Natural killer cell (primary cell): ENCODE data around the gene STXBP6. TPM values are rescaled to one million over a fixed set of nuclear protein-coding genes. Genes with fewer than 3 reads are reported as not detected.

Experiments used
- ATAC-seq, 3 donors: fragments of 150-1000 bp in 2 of 3; fragments of 200-7000 bp in 1 of 3; cut with Tn5 transposase; 1 replicate in 1 of 3; 2 replicates in 2 of 3; pipeline ENCODE4 v1.10.0; 2021; ENCODE audit warnings: mild to moderate bottlenecking in 2 of 3, moderate library complexity in 2 of 3
- DNase-seq, 2 donors: peaks; one replicate each; pipeline versions ENCODE4 v3.0.0 to v3.0.0-alpha.2; 2013 to 2021; ENCODE audit warnings: mixed read lengths in 1 of 2
- H3K27ac ChIP-seq: one replicate; pipeline ENCODE4 v1.5.1; 2013; ENCODE audit warnings: mild to moderate bottlenecking, low read length
- H3K27me3 ChIP-seq: one replicate; pipeline ENCODE4 v1.6.1; 2013; ENCODE audit warnings: low read length; ENCODE audit not compliant: control insufficient read depth, insufficient read depth
- H3K36me3 ChIP-seq: one replicate; pipeline ENCODE4 v1.6.1; 2013; ENCODE audit warnings: low read length; ENCODE audit not compliant: control insufficient read depth, insufficient read depth
- H3K4me1 ChIP-seq: one replicate; pipeline ENCODE4 v1.6.1; 2013; ENCODE audit warnings: low read length; ENCODE audit not compliant: control insufficient read depth, insufficient read depth
- H3K4me3 ChIP-seq: one replicate; pipeline ENCODE4 v1.5.1; 2013; ENCODE audit warnings: low read length
- H3K9me3 ChIP-seq: one replicate; pipeline ENCODE4 v1.6.1; 2013; ENCODE audit warnings: low read length; ENCODE audit not compliant: control insufficient read depth, insufficient read depth
- H3K27ac Mint-ChIP-seq, 2 donors: one replicate each; pipeline ENCODE4 v1.8.0; 2022; ENCODE audit warnings: mild to moderate bottlenecking in 2 of 2, mixed read lengths in 2 of 2, moderate library complexity in 1 of 2
- H3K27me3 Mint-ChIP-seq, 2 donors: one replicate each; pipeline ENCODE4 v1.8.0; 2022; ENCODE audit warnings: low read depth in 2 of 2, mixed read lengths in 2 of 2
- H3K36me3 Mint-ChIP-seq: one replicate; pipeline ENCODE4 v1.8.0; 2022; ENCODE audit warnings: mixed read lengths
- H3K4me1 Mint-ChIP-seq, 2 donors: one replicate each; pipeline ENCODE4 v1.8.0; 2022; ENCODE audit warnings: mixed read lengths in 2 of 2
- H3K4me3 Mint-ChIP-seq: one replicate; pipeline ENCODE4 v1.8.0; 2022; ENCODE audit warnings: mild to moderate bottlenecking, moderate library complexity, mixed read lengths
- H3K9me3 Mint-ChIP-seq, 2 donors: one replicate each; pipeline ENCODE4 v1.8.0; 2022; ENCODE audit warnings: mixed read lengths in 2 of 2
- WGBS: methylation state at CpG from one replicate; pipeline ENCODE4 v1.1.7; 2013; ENCODE audit warnings: missing lambda C conversion rate; ENCODE audit not compliant: insufficient coverage; 5-methylcytosine and 5-hydroxymethylcytosine counted together
- intact Hi-C: fragments of 100-400 bp; cut with micrococcal nuclease; formaldehyde crosslinking; loops from one replicate; pipeline ENCODE4 v1.14.2; 2022
- total RNA-seq, 4 donors: library from RNA; stranded (reverse); fragments of 120-200 nt in 1 of 4; gene quantifications; one replicate each; pipeline versions ENCODE4 v1.2.3 to v1.2.4, GENCODE V29; 2013 to 2022
- TF ChIP-seq, protein P1 (sequence below): fragments of 200-600 bp; IDR thresholded peaks from one replicate; pipeline ENCODE4 v1.8.0; 2022; ENCODE audit warnings: antibody characterized with exemption

STXBP6 gene
- total RNA-seq, 3 donors from 2014 or later (not counting 1 experiment from before 2014, with no cell fraction given) = 0.20 TPM; not detected in 2

DNA sequence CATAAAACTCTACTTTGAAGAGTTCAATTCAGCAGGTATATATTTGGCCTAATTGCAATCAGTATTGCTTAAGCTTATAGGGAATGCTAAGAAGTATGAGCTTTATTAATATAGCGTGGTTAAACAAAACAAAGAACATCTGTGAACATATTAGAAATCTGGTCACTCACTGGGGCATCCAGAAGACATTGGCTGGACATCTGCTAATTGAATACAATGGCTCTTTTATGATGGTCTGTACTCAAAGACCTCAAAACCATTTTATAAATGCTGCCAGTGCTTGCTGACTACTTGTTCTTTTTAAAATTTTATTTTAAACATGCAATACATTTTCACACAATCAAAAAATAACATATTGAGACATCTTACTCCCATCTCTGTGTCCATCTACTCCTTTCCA is 173.0 kb downstream of the STXBP6 start:
- TF ChIP-seq, protein P1, sequence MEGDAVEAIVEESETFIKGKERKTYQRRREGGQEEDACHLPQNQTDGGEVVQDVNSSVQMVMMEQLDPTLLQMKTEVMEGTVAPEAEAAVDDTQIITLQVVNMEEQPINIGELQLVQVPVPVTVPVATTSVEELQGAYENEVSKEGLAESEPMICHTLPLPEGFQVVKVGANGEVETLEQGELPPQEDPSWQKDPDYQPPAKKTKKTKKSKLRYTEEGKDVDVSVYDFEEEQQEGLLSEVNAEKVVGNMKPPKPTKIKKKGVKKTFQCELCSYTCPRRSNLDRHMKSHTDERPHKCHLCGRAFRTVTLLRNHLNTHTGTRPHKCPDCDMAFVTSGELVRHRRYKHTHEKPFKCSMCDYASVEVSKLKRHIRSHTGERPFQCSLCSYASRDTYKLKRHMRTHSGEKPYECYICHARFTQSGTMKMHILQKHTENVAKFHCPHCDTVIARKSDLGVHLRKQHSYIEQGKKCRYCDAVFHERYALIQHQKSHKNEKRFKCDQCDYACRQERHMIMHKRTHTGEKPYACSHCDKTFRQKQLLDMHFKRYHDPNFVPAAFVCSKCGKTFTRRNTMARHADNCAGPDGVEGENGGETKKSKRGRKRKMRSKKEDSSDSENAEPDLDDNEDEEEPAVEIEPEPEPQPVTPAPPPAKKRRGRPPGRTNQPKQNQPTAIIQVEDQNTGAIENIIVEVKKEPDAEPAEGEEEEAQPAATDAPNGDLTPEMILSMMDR = no peak
- Histone ChIP-seq H3K4me3 (no peak overlapping the region), H3K9me3 (no peaks in the 10 kb centered on the region), H3K36me3 (no peaks in the 10 kb centered on the region), H3K4me1 (no peaks in the 10 kb centered on the region), H3K27me3 (no peaks in the 10 kb centered on the region), H3K27ac (no peak overlapping the region)
- H3K27me3 Mint-ChIP-seq = peaks cover 9 to 30% of the 10 kb centered on the region in 2 donors
- H3K27ac Mint-ChIP-seq = no peak overlapping the region
- intact Hi-C loops = no loop called here
- WGBS = 81% methylated on average over 1 of the region's 1 CpG
- ATAC-seq (no peak), DNase-seq (no peak)
- no peaks in the 10 kb centered on the region for H3K36me3 Mint-ChIP-seq
- H3K9me3 Mint-ChIP-seq = no peaks in the 10 kb centered on the region
- no peak overlapping the region for H3K4me3 Mint-ChIP-seq
- no peaks in the 10 kb centered on the region for H3K4me1 Mint-ChIP-seq

DNA sequence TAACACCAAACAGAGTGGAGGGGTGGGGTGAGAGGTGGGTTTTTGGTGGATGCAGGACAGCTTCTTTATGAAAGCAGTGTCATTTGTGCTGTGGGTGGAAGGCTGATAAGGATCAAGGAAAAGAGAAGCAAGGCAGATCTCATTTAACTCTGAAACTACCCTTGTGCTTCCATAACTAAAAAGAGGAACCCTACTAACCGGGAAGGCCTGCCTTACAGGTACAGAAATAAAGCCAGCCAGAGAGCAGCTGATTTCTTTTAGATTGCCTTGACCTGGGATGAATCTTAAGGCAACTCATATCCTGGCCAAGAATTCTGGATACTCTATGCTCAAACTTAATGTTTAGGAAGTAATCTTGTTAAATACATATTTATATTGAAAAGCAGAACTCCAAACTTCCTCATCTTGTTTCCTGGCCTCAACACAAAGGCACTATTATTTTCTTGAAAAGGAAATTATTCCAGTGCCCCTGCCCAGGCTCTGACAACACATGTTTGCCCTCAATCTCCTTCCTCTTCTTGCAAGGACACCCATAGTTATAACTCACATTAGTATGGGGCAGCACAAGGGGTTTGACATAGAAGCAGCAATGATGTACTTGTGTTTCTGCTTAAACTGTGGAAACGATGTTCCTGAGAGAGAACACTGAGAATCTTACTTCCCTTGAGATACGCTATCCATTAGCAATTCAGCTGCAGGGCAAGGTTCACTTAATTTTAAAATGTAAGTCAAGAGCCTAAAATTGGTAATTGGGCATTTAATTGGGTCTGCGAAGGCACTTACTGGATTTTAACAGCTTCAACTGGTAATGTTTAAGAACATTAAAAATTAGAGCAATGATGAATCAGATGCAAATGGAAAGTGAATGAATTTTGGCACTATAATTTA is 173.7 kb downstream of the STXBP6 start:
- ATAC-seq (no peak), DNase-seq (no peak)
- peaks cover 9 to 30% of the 10 kb centered on the region in 2 donors for H3K27me3 Mint-ChIP-seq
- Histone ChIP-seq H3K36me3 (no peaks in the 10 kb centered on the region), H3K27ac (no peak overlapping the region), H3K27me3 (no peaks in the 10 kb centered on the region), H3K9me3 (no peaks in the 10 kb centered on the region), H3K4me1 (no peaks in the 10 kb centered on the region), H3K4me3 (no peak overlapping the region)
- no peaks in the 10 kb centered on the region for H3K9me3 Mint-ChIP-seq
- H3K27ac Mint-ChIP-seq = no peak overlapping the region
- TF ChIP-seq, protein P1 = no peak
- no peak overlapping the region for H3K4me3 Mint-ChIP-seq
- intact Hi-C loops = no loop called here
- H3K36me3 Mint-ChIP-seq = no peaks in the 10 kb centered on the region
- WGBS = 48% methylated on average over 4 of the region's 4 CpGs
- H3K4me1 Mint-ChIP-seq = no peaks in the 10 kb centered on the region

DNA sequence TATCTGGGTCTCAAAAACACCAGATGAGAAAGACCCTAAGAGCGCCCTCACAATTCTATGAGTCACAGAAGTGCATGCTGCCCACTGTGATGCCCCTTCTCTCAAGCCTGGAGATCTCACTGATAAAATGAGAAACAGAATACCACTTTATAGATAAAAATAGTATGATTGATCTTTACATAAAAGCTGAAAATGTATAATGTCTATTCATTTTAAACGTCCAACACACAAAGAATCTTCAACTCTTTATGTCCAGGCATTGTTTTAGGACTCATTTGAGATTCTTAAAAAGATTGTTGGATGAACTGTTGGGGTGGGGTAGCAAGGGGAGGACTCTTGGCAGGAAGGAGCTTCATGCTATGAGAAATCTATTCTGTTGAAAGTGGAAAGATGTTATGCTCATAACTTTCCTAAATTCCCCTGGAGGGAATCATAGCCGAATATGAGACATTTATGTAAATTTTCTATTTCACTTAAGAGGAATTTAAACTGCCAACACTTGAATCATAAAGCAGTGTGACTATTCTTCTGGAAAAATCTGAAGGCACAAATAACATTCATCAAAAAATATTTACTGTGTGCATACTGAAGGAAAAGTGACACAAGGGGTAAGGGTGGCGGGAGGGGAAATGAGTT is 174.6 kb downstream of the STXBP6 start:
- Mint-ChIP-seq H3K9me3 (no peaks in the 10 kb centered on the region), H3K27ac (no peak overlapping the region), H3K4me1 (no peaks in the 10 kb centered on the region), H3K36me3 (no peaks in the 10 kb centered on the region), H3K4me3 (no peak overlapping the region), H3K27me3 (peaks cover 9 to 38% of the 10 kb centered on the region in 2 donors)
- TF ChIP-seq, protein P1 = no peak
- ATAC-seq (no peak), DNase-seq (no peak)
- intact Hi-C loops = no loop called here
- Histone ChIP-seq H3K4me3 (no peak overlapping the region), H3K9me3 (no peaks in the 10 kb centered on the region), H3K27me3 (no peaks in the 10 kb centered on the region), H3K4me1 (no peaks in the 10 kb centered on the region), H3K27ac (no peak overlapping the region), H3K36me3 (no peaks in the 10 kb centered on the region)
- WGBS = 78% methylated on average over 2 of the region's 4 CpGs
